GM18868 (cell line): ENCODE data around the gene FNDC3B.

Experiments
- ATAC-seq: cut with Tn5 transposase; IDR thresholded peaks from one replicate; pipeline ENCODE4 v1.9.1; 2021; ENCODE audit warnings: mild to moderate bottlenecking, moderate library complexity; ENCODE audit not compliant: unreplicated experiment

FNDC3B gene

GRCh38 chr3:172184106-172184822 is 144.9 kb downstream of the FNDC3B start:
- ATAC-seq = no peak

- ATAC-seq = no peak
Measured at GRCh38 chr3:172185907-172186306, 146.5 kb downstream of the FNDC3B start.

- no peak for ATAC-seq
Measured at GRCh38 chr3:172186607-172187006, 147.2 kb downstream of the FNDC3B start.

- ATAC-seq = no peak
Measured at GRCh38 chr3:172187511-172187910, 148.1 kb downstream of the FNDC3B start.

- ATAC-seq = no peak
Measured at GRCh38 chr3:172188511-172188910, 149.1 kb downstream of the FNDC3B start.

DNA sequence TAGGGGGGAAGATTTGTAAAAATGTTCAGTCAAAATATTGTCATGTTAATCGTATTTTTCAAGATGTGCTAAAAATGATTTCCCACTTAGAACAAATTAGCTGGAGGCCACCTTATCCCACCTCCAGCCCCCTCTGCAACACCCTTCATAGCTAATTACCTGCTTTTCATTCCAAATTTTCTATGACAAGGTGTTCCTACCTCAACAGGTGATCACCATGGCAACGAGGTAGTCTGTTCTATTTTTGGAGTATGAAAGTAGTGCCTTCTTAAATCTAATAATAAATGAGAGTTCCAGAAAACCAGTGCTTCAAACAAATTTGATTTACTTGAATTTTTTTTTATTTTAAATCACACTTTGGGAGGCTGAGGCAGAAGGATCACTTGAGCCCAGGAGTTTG is 149.8 kb downstream of the FNDC3B start:
- ATAC-seq = no peak

DNA sequence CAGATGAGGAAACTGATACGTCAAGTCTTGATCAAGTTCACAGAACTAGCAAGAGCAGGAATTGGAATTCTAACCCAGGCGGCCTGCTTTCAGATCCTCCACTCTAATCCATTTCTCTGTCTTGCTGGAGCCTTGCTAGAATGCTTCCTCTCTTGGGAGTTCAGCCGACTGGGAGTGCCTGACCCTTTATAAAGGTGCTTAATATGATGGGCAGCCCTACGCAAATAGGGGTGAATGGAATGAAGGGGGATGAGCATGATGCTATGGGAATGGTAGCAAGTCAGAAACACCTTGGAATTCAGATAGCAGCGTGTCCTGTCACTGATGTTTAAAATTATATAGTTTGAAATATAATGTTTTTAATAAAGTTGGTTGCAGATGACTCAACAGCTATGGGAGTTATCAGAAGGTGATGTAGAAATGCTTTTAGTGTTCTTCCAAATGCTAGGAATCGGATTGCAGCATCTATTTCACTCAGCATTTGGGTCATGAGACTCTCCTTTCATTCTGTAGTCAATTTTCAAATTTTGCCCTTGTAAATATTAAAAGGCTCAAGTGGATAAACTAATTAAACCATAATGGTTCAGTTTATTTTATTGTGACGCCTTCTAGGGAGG is 150.7 kb downstream of the FNDC3B start:
- ATAC-seq = no peak

GRCh38 chr3:172190980-172191379 is 151.6 kb downstream of the FNDC3B start:
- no peak for ATAC-seq

- no peak for ATAC-seq
Measured at GRCh38 chr3:172191629-172192028, 152.3 kb downstream of the FNDC3B start.

GRCh38 chr3:172192830-172193415 is 153.5 kb downstream of the FNDC3B start:
- ATAC-seq = no peak

DNA sequence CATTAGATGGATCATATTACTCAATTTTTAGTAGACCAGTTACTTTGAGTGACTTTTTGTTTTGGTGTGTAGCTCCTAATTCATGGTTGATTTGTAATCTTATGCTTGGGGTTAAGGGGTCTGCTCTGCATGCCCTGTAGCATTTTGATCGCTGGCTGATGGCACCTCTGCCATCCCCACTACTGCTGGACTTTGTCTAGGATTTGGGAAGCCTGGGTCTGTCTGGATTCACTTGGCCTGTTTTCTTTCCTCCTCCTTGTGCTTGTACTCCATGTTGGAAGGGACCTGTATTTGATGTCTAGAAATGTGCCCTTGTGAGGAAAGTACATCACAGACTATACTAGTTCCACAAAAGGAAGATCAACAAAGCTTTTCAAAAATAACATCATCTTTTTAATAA is 154.1 kb downstream of the FNDC3B start:
- no peak for ATAC-seq

DNA sequence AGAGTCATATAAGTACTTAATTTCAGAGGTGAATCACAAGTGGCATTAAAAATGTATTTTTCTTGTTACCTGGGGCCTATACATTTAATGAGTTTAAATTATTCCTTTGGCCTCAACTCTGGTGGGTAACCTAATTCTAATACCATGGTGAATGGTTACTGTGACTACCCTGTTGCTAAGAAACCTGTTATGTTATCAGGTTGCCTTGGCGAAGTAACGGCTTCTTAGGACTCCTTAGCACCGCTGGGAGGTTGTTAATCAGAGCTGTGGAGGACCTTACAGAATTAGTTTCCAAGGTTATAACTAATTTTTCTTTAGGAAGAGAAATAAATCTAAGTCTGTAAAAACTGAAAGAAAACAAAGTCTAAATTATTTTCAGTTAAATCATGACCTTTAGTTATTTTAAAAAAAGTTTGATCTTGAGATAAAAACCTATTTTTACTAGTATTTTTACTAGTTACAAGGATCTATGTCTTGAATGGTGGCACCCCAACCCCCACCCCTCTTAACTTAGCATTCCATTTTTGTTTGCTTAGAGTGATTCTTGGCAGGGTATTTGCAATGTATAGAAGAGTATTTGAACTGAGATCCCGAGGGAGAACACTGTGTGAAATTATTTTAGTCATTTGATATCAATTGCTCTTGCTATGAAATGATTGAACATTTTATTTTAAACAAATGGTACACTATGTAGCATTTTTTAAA is 155.5 kb downstream of the FNDC3B start:
- ATAC-seq = no peak

- no peak for ATAC-seq
Measured at GRCh38 chr3:172195407-172195754, 156.0 kb downstream of the FNDC3B start.

DNA sequence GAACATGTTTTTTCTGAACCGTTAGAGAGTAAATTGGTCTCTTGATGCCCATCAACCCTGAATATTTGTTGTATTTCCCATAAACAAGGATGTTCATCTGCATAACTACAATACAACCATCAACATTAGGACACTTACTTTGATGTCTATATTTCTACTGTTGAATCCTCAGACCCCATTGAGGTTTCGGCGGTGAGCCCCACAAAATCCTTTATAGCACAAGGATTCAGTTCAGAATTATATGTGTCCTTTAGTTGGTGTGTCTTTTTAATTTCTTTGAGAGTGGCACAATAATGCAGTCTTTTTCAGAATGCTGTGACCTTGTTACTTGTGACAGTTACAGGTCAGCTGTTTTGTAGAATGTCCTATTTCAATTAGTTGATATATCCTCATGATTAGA is 158.0 kb downstream of the FNDC3B start:
- ATAC-seq = no peak

DNA sequence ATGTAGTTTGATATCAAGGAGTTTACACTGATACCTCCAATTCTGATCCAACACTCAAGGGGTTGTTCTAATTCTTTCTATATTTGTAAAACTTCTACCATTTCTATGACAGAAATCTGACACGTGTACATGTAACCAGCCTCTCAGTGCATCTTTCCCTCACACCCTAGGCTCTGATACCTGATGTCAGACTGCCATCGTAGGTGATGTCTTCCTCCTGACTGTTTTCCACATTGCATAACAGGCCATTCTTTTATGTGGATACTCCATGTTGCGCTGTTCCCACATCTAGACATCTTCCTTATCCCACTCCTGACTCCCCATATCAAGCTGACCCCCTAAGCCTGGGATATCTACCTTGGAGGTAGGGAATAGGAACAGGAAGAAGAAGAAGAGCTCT is 159.1 kb downstream of the FNDC3B start:
- no peak for ATAC-seq

- no peak for ATAC-seq
Measured at GRCh38 chr3:172199850-172200369, 160.5 kb downstream of the FNDC3B start.

DNA sequence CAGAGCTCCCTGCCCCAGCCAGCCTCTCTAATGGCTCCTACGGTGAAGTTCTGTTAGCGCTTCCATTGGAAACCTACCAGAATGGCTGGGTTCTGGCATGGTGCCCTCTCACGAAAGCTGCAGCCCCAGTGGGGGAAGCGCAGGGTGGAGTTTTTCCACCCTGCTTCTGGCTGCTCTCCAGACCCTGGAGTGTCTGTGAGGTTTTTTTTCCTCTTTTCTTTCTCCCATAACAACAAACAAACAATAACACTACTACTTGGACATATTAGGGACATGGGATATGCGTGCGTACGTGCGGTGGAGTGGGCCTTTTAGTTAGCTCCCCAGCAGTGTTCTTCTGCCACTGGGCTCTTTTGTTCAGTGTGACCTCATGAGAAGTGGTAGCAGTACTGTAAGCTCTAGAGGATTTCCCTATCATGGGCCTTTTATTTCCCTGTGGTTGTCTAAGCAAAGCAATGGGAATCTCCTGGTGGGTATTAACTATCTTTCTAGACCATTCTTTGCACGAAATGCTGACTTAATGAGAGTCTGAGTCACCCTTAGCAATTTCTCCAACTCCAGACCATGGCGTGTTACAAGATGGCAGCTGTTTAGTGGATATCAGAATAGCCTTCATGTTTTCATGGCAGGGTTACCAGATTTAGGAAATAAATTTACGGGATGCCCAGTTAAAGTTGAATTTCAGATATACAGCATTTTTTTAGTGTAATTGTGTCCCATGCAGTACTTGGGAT is 161.9 kb downstream of the FNDC3B start:
- no peak for ATAC-seq

- no peak for ATAC-seq
Measured at GRCh38 chr3:172201870-172202236, 162.5 kb downstream of the FNDC3B start.

GRCh38 chr3:172202797-172203196 is 163.4 kb downstream of the FNDC3B start:
- ATAC-seq = no peak

DNA sequence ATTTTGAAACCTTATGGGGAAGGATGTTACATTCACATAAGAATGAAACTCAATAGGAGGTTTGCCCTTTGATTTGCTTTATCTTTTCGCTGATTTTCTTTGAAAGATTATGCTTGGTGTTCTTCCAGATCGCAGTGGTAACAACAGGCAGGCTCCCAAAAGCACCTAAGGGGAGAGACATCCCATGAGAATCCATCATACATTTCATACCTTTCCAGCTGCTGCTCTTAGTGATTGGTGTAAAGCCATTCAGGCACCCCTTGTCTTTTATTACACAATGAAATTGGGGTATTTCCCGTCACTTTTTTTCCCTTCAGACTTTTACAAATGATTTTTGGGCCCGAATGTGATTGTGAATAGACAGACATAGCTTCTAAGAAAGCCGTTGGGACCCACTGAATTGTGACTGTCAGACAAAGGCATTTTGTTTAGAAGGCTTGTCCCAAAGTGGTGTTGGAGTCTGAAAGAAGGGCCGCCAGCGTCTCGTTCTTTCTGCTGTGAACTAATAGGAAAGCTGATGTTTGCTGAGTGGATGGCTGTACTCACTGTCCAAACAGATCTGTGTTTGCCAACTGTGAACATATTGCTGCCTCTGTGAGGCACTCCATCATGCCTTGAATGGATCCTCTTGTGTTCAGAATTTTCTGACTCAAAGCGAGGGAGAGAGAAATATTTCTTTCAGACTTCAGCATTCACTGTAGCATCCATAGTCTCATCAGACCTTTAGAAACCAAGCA is 164.3 kb downstream of the FNDC3B start:
- ATAC-seq = no peak
